Thyroid gland (tissue), 4 donors: ENCODE data around the gene CLASP1.

Experiments
- CTCF ChIP-seq, 6 experiments: fragments of 200-600 bp in 3 of 6; fragments of 450-650 bp in 3 of 6; sonication (generic) in 3 of 6; IDR thresholded peaks; one replicate each; pipeline ENCODE4 v1.5.1; 2016 to 2019; ENCODE audit warnings: antibody characterized with exemption in 6 of 6, mild to moderate bottlenecking in 2 of 6, inconsistent platforms in 1 of 6, moderate library complexity in 1 of 6
- POLR2A ChIP-seq, 2 donors: fragments of 450-650 bp; IDR thresholded peaks; one replicate each; pipeline ENCODE4 v1.6.1; 2017; ENCODE audit warnings: antibody characterized with exemption in 2 of 2, mild to moderate bottlenecking in 2 of 2, moderate library complexity in 1 of 2

GRCh38 chr2:121372082-121372481 is 277.2 kb downstream of the CLASP1 start:
- no peak for TF ChIP-seq POLR2A (IDR thresholded peaks at IDR 0.05)
- no peak for TF ChIP-seq CTCF (IDR thresholded peaks at IDR 0.05)
